Panc1 (cell line): ENCODE data around the gene COG3.

Experiments
- TF ChIP-seq, protein P1 (sequence below), 2 experiments: IDR thresholded peaks; 2 replicates each; pipeline ENCODE4 v1.6.1; 2011 to 2012; ENCODE audit warnings: low read depth in 2 of 2, control low read depth in 1 of 2, low read length in 1 of 2, mild to moderate bottlenecking in 1 of 2, moderate library complexity in 1 of 2; ENCODE audit not compliant: insufficient read depth in 1 of 2
- TF ChIP-seq, protein P2 (sequence below): fragments of 450-650 bp; IDR thresholded peaks from 2 replicates; pipeline ENCODE4 v1.5.1; 2017; ENCODE audit warnings: mild to moderate bottlenecking

DNA sequence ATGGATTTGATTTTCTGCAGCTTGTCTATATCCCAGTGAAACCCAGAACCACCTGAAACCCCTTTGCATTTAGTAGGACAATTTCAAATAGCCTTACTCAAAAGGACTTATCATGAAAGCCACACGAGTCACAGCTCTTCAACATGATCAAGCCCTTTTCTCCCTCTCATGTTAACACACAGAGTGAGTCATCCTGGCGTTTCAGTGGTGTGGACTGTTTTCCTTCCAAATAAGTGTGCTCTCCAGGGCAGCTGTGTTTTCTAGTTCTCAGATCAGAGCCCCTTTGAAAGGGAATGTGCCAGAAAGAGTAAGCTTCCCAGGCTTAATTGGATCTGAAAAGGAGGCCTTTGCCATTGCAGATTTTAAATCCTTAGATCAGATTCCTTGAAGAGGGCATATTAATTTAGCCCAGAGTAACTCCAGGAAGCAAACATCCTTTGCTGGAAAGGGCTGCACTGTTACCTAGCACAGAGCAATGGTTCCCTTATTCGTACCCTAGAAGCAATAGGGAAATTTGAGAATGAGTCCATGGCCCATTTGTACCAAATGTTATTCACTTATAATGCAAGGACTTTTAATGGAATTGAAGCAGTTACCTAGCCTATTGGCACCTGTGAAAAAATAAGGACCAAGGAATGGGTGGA lies 99.5 kb downstream of the COG3 start:
- TF ChIP-seq, protein P1, sequence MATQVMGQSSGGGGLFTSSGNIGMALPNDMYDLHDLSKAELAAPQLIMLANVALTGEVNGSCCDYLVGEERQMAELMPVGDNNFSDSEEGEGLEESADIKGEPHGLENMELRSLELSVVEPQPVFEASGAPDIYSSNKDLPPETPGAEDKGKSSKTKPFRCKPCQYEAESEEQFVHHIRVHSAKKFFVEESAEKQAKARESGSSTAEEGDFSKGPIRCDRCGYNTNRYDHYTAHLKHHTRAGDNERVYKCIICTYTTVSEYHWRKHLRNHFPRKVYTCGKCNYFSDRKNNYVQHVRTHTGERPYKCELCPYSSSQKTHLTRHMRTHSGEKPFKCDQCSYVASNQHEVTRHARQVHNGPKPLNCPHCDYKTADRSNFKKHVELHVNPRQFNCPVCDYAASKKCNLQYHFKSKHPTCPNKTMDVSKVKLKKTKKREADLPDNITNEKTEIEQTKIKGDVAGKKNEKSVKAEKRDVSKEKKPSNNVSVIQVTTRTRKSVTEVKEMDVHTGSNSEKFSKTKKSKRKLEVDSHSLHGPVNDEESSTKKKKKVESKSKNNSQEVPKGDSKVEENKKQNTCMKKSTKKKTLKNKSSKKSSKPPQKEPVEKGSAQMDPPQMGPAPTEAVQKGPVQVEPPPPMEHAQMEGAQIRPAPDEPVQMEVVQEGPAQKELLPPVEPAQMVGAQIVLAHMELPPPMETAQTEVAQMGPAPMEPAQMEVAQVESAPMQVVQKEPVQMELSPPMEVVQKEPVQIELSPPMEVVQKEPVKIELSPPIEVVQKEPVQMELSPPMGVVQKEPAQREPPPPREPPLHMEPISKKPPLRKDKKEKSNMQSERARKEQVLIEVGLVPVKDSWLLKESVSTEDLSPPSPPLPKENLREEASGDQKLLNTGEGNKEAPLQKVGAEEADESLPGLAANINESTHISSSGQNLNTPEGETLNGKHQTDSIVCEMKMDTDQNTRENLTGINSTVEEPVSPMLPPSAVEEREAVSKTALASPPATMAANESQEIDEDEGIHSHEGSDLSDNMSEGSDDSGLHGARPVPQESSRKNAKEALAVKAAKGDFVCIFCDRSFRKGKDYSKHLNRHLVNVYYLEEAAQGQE (IDR thresholded peaks at IDR 0.05; ENCODE audit: insufficient read depth in 1 of 2, low read depth in 2 of 2, low read length in 1 of 2) = no peak
- TF ChIP-seq, protein P2, sequence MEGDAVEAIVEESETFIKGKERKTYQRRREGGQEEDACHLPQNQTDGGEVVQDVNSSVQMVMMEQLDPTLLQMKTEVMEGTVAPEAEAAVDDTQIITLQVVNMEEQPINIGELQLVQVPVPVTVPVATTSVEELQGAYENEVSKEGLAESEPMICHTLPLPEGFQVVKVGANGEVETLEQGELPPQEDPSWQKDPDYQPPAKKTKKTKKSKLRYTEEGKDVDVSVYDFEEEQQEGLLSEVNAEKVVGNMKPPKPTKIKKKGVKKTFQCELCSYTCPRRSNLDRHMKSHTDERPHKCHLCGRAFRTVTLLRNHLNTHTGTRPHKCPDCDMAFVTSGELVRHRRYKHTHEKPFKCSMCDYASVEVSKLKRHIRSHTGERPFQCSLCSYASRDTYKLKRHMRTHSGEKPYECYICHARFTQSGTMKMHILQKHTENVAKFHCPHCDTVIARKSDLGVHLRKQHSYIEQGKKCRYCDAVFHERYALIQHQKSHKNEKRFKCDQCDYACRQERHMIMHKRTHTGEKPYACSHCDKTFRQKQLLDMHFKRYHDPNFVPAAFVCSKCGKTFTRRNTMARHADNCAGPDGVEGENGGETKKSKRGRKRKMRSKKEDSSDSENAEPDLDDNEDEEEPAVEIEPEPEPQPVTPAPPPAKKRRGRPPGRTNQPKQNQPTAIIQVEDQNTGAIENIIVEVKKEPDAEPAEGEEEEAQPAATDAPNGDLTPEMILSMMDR = no peak
